ENCODE data around the gene MEF2D.

The MEF2D gene

DNA sequence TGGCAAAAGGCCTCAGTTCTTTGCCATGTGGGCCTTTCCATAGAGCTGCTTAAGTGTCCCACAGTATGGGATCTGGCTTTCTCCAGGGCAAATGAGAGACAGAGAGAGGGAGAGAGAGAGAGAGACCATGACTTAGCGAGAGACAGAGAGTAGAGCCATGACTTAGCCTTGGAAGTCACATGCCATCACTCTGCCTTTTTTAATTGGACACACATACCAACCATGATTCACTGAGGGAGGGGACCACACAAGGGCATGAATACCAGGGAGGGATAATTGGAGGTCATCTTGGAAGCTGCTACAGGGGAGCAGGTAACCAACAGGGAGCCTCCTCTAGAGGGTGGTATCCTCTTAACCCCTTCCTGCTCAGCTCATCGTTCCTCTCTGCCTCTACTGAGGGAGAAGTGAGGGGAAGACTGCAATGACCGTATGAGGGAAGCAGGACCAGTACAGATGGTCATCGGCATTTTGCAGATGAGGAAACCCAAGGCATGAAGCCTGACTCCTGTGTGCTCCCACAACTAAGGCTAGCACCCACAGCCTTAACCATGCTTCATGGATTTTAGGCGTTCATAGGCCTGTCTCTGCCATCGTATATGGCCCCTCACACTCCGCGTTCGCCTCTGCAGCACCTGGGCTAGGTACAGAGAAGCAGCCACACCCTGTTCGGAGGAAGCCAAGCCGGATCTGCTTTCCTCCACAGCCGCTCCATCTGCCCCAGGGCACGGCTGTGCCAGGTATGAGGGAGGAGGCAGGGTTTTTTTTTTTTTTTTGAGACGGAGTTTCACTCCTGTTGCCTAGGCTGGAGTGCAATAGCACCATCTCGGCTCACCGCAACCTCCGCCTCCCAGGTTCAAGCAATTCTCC lies 38.6 kb downstream of the MEF2D start:
- no peak overlapping the region for H3K4me3 ChIP-seq (ENCODE audit: low read depth, low read length)
- TF ChIP-seq, protein P1, sequence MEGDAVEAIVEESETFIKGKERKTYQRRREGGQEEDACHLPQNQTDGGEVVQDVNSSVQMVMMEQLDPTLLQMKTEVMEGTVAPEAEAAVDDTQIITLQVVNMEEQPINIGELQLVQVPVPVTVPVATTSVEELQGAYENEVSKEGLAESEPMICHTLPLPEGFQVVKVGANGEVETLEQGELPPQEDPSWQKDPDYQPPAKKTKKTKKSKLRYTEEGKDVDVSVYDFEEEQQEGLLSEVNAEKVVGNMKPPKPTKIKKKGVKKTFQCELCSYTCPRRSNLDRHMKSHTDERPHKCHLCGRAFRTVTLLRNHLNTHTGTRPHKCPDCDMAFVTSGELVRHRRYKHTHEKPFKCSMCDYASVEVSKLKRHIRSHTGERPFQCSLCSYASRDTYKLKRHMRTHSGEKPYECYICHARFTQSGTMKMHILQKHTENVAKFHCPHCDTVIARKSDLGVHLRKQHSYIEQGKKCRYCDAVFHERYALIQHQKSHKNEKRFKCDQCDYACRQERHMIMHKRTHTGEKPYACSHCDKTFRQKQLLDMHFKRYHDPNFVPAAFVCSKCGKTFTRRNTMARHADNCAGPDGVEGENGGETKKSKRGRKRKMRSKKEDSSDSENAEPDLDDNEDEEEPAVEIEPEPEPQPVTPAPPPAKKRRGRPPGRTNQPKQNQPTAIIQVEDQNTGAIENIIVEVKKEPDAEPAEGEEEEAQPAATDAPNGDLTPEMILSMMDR (IDR thresholded peaks at IDR 0.05; ENCODE audit: low read depth, low read length), result no peak

DNA sequence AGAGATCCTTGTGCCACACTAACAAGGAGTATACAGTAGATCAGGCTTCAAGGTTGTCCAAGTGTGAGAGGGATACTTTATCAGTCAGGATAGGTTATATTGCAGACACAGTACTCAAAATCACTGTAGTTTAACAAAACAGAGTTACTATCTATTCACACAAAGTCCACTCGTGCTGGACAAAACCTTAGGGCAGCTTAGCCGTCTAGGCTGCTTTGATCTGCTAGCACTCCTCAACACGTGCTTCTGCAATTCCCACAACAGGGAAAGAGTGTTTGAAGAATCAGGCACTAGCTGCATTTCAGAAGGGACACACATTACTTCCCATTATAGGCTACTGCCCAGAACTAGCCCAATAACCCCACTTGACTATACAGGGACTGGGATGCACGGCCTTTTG lies 39.5 kb downstream of the MEF2D start:
- TF ChIP-seq, protein P1 (IDR thresholded peaks at IDR 0.05; ENCODE audit: low read depth, low read length), result no peak
- no peak overlapping the region for H3K4me3 ChIP-seq (ENCODE audit: low read depth, low read length)

- H3K4me3 ChIP-seq (ENCODE audit: low read depth, low read length), result no peak overlapping the region
- TF ChIP-seq, protein P1 (IDR thresholded peaks at IDR 0.05; ENCODE audit: low read depth, low read length), result no peak
Measured at GRCh38 chr1:156460525-156460924, 40.0 kb downstream of the MEF2D start.

GRCh38 chr1:156458181-156458503 lies 42.4 kb downstream of the MEF2D start:
- H3K4me3 ChIP-seq (ENCODE audit: low read depth, low read length), result no peak overlapping the region
- TF ChIP-seq, protein P1 (IDR thresholded peaks at IDR 0.05; ENCODE audit: low read depth, low read length), result no peak

GRCh38 chr1:156456625-156457465 lies 43.7 kb downstream of the MEF2D start:
- TF ChIP-seq, protein P1 (IDR thresholded peaks at IDR 0.05; ENCODE audit: low read depth, low read length), result no peak

GRCh38 chr1:156455362-156455761 lies 45.2 kb downstream of the MEF2D start:
- H3K4me3 ChIP-seq (ENCODE audit: low read depth, low read length), result no peak overlapping the region
- TF ChIP-seq, protein P1 (IDR thresholded peaks at IDR 0.05; ENCODE audit: low read depth, low read length), result no peak

More at GRCh38 chr1:156456625-156457465, 43.7 kb downstream of the MEF2D start:
- H3K4me3 ChIP-seq (ENCODE audit: low read depth, low read length), result peak overlapping the region; percentile 62

DNA sequence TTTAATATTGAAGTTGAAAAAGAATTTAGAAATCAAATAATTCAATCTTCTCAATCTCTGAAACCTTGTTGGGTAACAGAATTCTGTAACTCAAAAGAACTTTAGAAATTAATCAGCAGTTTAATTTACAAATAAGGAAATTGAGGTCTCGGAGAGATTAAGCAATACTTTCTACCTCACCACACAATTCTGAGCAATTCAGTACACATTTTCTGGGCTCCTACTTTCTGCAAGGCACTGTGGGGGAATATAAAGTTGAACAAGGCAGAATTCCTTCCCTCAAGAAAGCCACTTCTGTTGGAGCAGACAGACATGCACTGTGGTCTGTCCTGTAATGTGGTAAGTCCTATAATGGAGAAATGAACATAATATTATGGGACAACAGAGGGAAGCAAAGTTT lies 47.7 kb downstream of the MEF2D start:
- TF ChIP-seq, protein P1 (IDR thresholded peaks at IDR 0.05; ENCODE audit: low read depth, low read length), result no peak
- no peak overlapping the region for H3K4me3 ChIP-seq (ENCODE audit: low read depth, low read length)

Measured in WI38 (cell line).